Endothelial cell of umbilical vein (primary cell): ENCODE results near the gene AGMO.

Experiments
- EZH2 ChIP-seq: IDR thresholded peaks from 2 replicates; pipeline ENCODE4 v1.6.1; 2012; ENCODE audit warnings: borderline replicate concordance, low read depth, mild to moderate bottlenecking, moderate library complexity, low read length, inconsistent platforms; ENCODE audit not compliant: severe bottlenecking
- POLR2A ChIP-seq: IDR thresholded peaks from 2 replicates; pipeline ENCODE4 v1.6.1; 2012; ENCODE audit warnings: low read depth, mild to moderate bottlenecking, control low read depth, low read length
- POLR2AphosphoS5 ChIP-seq: IDR thresholded peaks from 2 replicates; pipeline ENCODE4 v1.6.1; 2012; ENCODE audit warnings: low read depth, mild to moderate bottlenecking, control low read depth, low read length, moderate library complexity; ENCODE audit not compliant: insufficient read depth
- TF ChIP-seq, protein P1 (sequence below), 2 donors: IDR thresholded peaks; 1 replicate in 1 of 2; 2 replicates in 1 of 2; pipeline ENCODE4 v1.5.1; 2011; ENCODE audit warnings: low read length in 2 of 2, mild to moderate bottlenecking in 2 of 2, moderate library complexity in 2 of 2, control low read depth in 1 of 2, inconsistent platforms in 1 of 2, low read depth in 1 of 2; ENCODE audit not compliant: insufficient read depth in 1 of 2; ENCODE audit errors: extremely low read depth in 1 of 2

DNA sequence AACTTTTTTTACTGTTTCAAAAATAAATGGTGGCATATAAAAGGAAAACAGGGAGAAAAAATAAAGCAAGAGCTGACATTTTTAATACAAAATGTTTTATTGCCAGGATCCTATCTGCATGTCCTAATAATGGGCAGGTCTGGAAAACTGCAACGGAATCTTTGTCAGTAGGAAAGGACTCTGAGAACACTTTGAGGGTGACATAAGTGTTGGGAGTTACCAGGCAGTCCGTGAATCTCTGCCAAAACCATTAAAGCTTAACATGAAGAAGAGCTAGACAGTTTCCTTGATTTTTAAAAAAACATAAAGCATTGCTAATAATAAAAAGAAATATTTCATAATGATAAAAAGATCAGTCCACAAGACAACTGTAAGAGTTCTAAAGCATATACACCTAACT lies 80.7 kb downstream of the AGMO start:
- TF ChIP-seq, protein P1, sequence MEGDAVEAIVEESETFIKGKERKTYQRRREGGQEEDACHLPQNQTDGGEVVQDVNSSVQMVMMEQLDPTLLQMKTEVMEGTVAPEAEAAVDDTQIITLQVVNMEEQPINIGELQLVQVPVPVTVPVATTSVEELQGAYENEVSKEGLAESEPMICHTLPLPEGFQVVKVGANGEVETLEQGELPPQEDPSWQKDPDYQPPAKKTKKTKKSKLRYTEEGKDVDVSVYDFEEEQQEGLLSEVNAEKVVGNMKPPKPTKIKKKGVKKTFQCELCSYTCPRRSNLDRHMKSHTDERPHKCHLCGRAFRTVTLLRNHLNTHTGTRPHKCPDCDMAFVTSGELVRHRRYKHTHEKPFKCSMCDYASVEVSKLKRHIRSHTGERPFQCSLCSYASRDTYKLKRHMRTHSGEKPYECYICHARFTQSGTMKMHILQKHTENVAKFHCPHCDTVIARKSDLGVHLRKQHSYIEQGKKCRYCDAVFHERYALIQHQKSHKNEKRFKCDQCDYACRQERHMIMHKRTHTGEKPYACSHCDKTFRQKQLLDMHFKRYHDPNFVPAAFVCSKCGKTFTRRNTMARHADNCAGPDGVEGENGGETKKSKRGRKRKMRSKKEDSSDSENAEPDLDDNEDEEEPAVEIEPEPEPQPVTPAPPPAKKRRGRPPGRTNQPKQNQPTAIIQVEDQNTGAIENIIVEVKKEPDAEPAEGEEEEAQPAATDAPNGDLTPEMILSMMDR (IDR thresholded peaks at IDR 0.05; ENCODE audit: extremely low read depth in 1 of 2, insufficient read depth in 1 of 2, low read depth in 1 of 2, low read length in 2 of 2): no peak
- TF ChIP-seq EZH2 (no peak), POLR2AphosphoS5 (no peak), POLR2A (no peak)
